HG02798 (cell line): ENCODE results near the gene ADCY7.

Experiments
- ATAC-seq: cut with Tn5 transposase; IDR thresholded peaks from one replicate; pipeline ENCODE4 v1.9.1; 2021; ENCODE audit warnings: mild to moderate bottlenecking; ENCODE audit not compliant: unreplicated experiment, poor library complexity

Gene ADCY7

GRCh38 chr16:50247906-50248608 is 18.3 kb upstream of the ADCY7 start:
- ATAC-seq = no peak

GRCh38 chr16:50248845-50249244 is 17.5 kb upstream of the ADCY7 start:
- ATAC-seq = no peak

GRCh38 chr16:50251375-50252081 is 14.8 kb upstream of the ADCY7 start:
- ATAC-seq = no peak

- ATAC-seq = no peak
These were observed 14.2 kb upstream of the ADCY7 start for GRCh38 chr16:50252082-50252611.

GRCh38 chr16:50252874-50253513 is 13.4 kb upstream of the ADCY7 start:
- ATAC-seq = no peak

- no peak for ATAC-seq
These were observed 12.8 kb upstream of the ADCY7 start for GRCh38 chr16:50253514-50253910.

- ATAC-seq = no peak
These were observed 12.3 kb upstream of the ADCY7 start for GRCh38 chr16:50254072-50254471.

GRCh38 chr16:50255538-50255937 is 10.8 kb upstream of the ADCY7 start:
- ATAC-seq = no peak

- ATAC-seq = no peak
These were observed 9.7 kb upstream of the ADCY7 start for GRCh38 chr16:50256604-50257003.

- ATAC-seq = no peak
These were observed 8.5 kb upstream of the ADCY7 start for GRCh38 chr16:50257876-50258275.

GRCh38 chr16:50259334-50260205 is 6.8 kb upstream of the ADCY7 start:
- ATAC-seq = no peak

- no peak for ATAC-seq
These were observed 5.9 kb upstream of the ADCY7 start for GRCh38 chr16:50260206-50261159.

- ATAC-seq = no peak
These were observed 5.1 kb upstream of the ADCY7 start for GRCh38 chr16:50261160-50261706.

GRCh38 chr16:50261707-50262235 is 4.6 kb upstream of the ADCY7 start:
- ATAC-seq = no peak

- no peak for ATAC-seq
These were observed 3.1 kb upstream of the ADCY7 start for GRCh38 chr16:50263060-50263909.

- peak; percentile 24 for ATAC-seq
These were observed 2.1 kb upstream of the ADCY7 start for GRCh38 chr16:50263940-50264929.

- peak; percentile 39 for ATAC-seq
These were observed 1.1 kb upstream of the ADCY7 start for GRCh38 chr16:50265260-50265659.
